HepG2 (cell line): ENCODE measurements around the gene CCN2. TPM values are rescaled to one million over a fixed set of nuclear protein-coding genes. Genes with fewer than 3 reads are reported as not detected.

Experiments used
- ATAC-seq: fragments of 200-7000 bp; cut with Tn5 transposase; 3 replicates; pipeline ENCODE4 v1.9.1; 2020; ENCODE audit warnings: mild to moderate bottlenecking, moderate library complexity
- BruUV-seq: library from RNA; stranded (reverse); fragments of 400-500 nt; replicated peaks from 2 replicates; lab custom pipeline; 2021; lab: Mats Ljungman, UMichigan
- CTCF ChIA-PET: fragments of 300-600 bp; formaldehyde crosslinking; extraction: SDS; loops from one replicate; lab custom pipeline; 2021; ENCODE audit warnings: low total read pairs, inconsistent platforms, low intra/inter-chr PET ratio; lab: Yijun Ruan, JAX
- POLR2A ChIA-PET: fragments of 350-600 bp; sonication (Branson Sonifier 250); formaldehyde crosslinking; loops from one replicate; lab custom pipeline; 2020; ENCODE audit warnings: antibody characterized with exemption, inconsistent platforms; lab: Yijun Ruan, JAX
- DNase-seq: peaks from one replicate; pipeline ENCODE4 v3.0.0-alpha.2; 2015; ENCODE audit warnings: low spot score
- FAIRE-seq: peaks from 3 replicates; lab custom pipeline; 2011; peaks lifted over from hg19 to GRCh38; lab: Jason Lieb, UNC
- H2AFZ ChIP-seq: one replicate; pipeline ENCODE4 v1.6.1; 2011; ENCODE audit warnings: low read length, inconsistent platforms
- H3K27ac ChIP-seq: fragments of 300-600 bp; 3 replicates; pipeline ENCODE4 v1.8.0; 2011; ENCODE audit warnings: mixed run types, mild to moderate bottlenecking, mixed read lengths, low read length, inconsistent platforms; ENCODE audit not compliant: insufficient read depth; ENCODE audit errors: extremely low read length
- H3K27me3 ChIP-seq, 2 experiments: fragments of 200-600 bp in 1 of 2; 2 replicates in 1 of 2; 3 replicates in 1 of 2; pipeline versions ENCODE4 v1.6.0 to v1.8.0; 2011; ENCODE audit warnings: low read length in 2 of 2, mild to moderate bottlenecking in 2 of 2, moderate library complexity in 2 of 2, inconsistent platforms in 1 of 2; ENCODE audit not compliant: insufficient read depth in 2 of 2, control insufficient read depth in 1 of 2
- H3K36me3 ChIP-seq, 2 experiments: fragments of 200-600 bp in 1 of 2; replicated peaks in 1 of 2; 2 replicates in 1 of 2; 3 replicates in 1 of 2; pipeline versions ENCODE4 v1.5.1 to v1.8.0; 2011; ENCODE audit warnings: low read length in 2 of 2, inconsistent platforms in 1 of 2; ENCODE audit not compliant: insufficient read depth in 2 of 2, control insufficient read depth in 1 of 2
- H3K4me1 ChIP-seq: 2 replicates; pipeline ENCODE4 v1.5.1; 2012; ENCODE audit warnings: low read length, inconsistent platforms; ENCODE audit not compliant: insufficient read depth
- H3K4me2 ChIP-seq: 2 replicates; pipeline ENCODE4 v1.6.0; 2011; ENCODE audit warnings: low read depth, low read length, inconsistent platforms
- H3K4me3 ChIP-seq, 3 experiments: fragments of 200-600 bp in 1 of 3; sonication (generic), shearing (Covaris generic) in 1 of 3; replicated peaks in 1 of 3; 2 replicates each; pipeline ENCODE4 v1.5.1; 2011 to 2016; ENCODE audit warnings: low read length in 3 of 3, inconsistent platforms in 2 of 3, low read depth in 2 of 3, mild to moderate bottlenecking in 2 of 3, control low read depth in 1 of 3, mixed read lengths in 1 of 3; ENCODE audit not compliant: insufficient read depth in 1 of 3
- H3K79me2 ChIP-seq: one replicate; pipeline ENCODE4 v1.6.1; 2011; ENCODE audit warnings: low read length, inconsistent platforms; ENCODE audit not compliant: insufficient read depth
- H3K9ac ChIP-seq: 2 replicates; pipeline ENCODE4 v1.6.0; 2011; ENCODE audit warnings: mild to moderate bottlenecking, low read depth, low read length, inconsistent platforms; ENCODE audit not compliant: insufficient read depth
- H3K9me3 ChIP-seq: 2 replicates; pipeline ENCODE4 v1.5.1; 2012; ENCODE audit warnings: mild to moderate bottlenecking, low read length
- H4K20me1 ChIP-seq: 2 replicates; pipeline ENCODE4 v1.6.0; 2011; ENCODE audit warnings: inconsistent platforms, mild to moderate bottlenecking, low read length, moderate library complexity; ENCODE audit not compliant: insufficient read depth
- ATF7 ChIP-seq, 2 experiments: fragments of 450-650 bp in 1 of 2; sonication (generic) in 1 of 2; formaldehyde crosslinking in 1 of 2; IDR thresholded peaks; 2 replicates each; pipeline versions ENCODE4 v1.4.0 to v1.6.1; 2016 to 2020; ENCODE audit warnings: antibody characterized with exemption in 1 of 2, mild to moderate bottlenecking in 1 of 2, missing genetic modification reagents in 1 of 2
- CERS6 ChIP-seq: sonication (generic); formaldehyde crosslinking; IDR thresholded peaks from 2 replicates; pipeline ENCODE4 v1.5.0; 2020; ENCODE audit warnings: missing genetic modification reagents
- CTCF ChIP-seq: sonication (generic); formaldehyde crosslinking; IDR thresholded peaks from 2 replicates; pipeline ENCODE4 v1.5.0; 2020; ENCODE audit warnings: mild to moderate bottlenecking, missing genetic modification reagents, moderate library complexity
- LCORL ChIP-seq, 2 experiments: fragments of 450-650 bp in 1 of 2; sonication (generic) in 1 of 2; formaldehyde crosslinking in 1 of 2; IDR thresholded peaks; 2 replicates each; pipeline versions ENCODE4 v1.5.0 to v1.6.1; 2017 to 2020; ENCODE audit warnings: antibody characterized with exemption in 1 of 2, missing genetic modification reagents in 1 of 2
- MTF1 ChIP-seq: sonication (generic); formaldehyde crosslinking; IDR thresholded peaks from 2 replicates; pipeline ENCODE4 v1.5.0; 2020; ENCODE audit warnings: missing genetic modification reagents
- RAD51 ChIP-seq: fragments of 450-650 bp; IDR thresholded peaks from 2 replicates; pipeline ENCODE4 v1.6.1; 2016; ENCODE audit warnings: borderline replicate concordance
- RFX1 ChIP-seq: fragments of 450-650 bp; IDR thresholded peaks from 2 replicates; pipeline ENCODE4 v1.6.1; 2017
- SAFB2 ChIP-seq: sonication (generic); formaldehyde crosslinking; IDR thresholded peaks from 2 replicates; pipeline ENCODE4 v1.5.1; 2020; ENCODE audit warnings: missing genetic modification reagents, low read depth, mild to moderate bottlenecking, borderline replicate concordance
- SMC3 ChIP-seq: IDR thresholded peaks from 2 replicates; pipeline ENCODE4 v1.6.1; 2011; ENCODE audit warnings: low read length, improper control_type of control experiment
- SNRNP70 ChIP-seq: fragments of 200-400 bp; formaldehyde crosslinking; IDR thresholded peaks from 2 replicates; pipeline ENCODE4 v1.6.1; 2017; ENCODE audit warnings: mild to moderate bottlenecking, low read depth, low read length, moderate library complexity
- STAG1 ChIP-seq: sonication (generic); formaldehyde crosslinking; IDR thresholded peaks from 2 replicates; pipeline ENCODE4 v1.4.0; 2020; ENCODE audit warnings: missing genetic modification reagents
- STAT5B ChIP-seq: sonication (generic); formaldehyde crosslinking; IDR thresholded peaks from 2 replicates; pipeline ENCODE4 v1.4.0; 2020; ENCODE audit warnings: missing genetic modification reagents
- XBP1 ChIP-seq: sonication (generic); formaldehyde crosslinking; IDR thresholded peaks from 2 replicates; pipeline ENCODE4 v1.5.0; 2020; ENCODE audit warnings: missing genetic modification reagents
- ZFP1 ChIP-seq: IDR thresholded peaks from 2 replicates; pipeline ENCODE4 v1.6.1; 2016
- ZMAT5 ChIP-seq: sonication (generic); formaldehyde crosslinking; IDR thresholded peaks from 2 replicates; pipeline ENCODE4 v1.5.0; 2020; ENCODE audit warnings: mild to moderate bottlenecking, low read depth, missing genetic modification reagents, borderline replicate concordance
- ZNF138 ChIP-seq: sonication (generic); formaldehyde crosslinking; IDR thresholded peaks from 2 replicates; pipeline ENCODE4 v1.5.0; 2020; ENCODE audit warnings: mild to moderate bottlenecking, low read depth, missing genetic modification reagents
- ZNF354B ChIP-seq: sonication (generic); formaldehyde crosslinking; IDR thresholded peaks from 2 replicates; pipeline ENCODE4 v1.8.0; 2022; ENCODE audit warnings: mild to moderate bottlenecking, missing genetic modification reagents
- ZNF709 ChIP-seq: sonication (generic); formaldehyde crosslinking; IDR thresholded peaks from 2 replicates; pipeline ENCODE4 v1.5.0; 2020; ENCODE audit warnings: mild to moderate bottlenecking, missing genetic modification reagents
- WGBS: methylation state at CpG from one replicate; pipeline ENCODE4 v1.1.6; 2017; ENCODE audit warnings: low lambda C conversion rate; 5-methylcytosine and 5-hydroxymethylcytosine counted together
- in situ Hi-C: cut with HindIII; loops from 2 replicates; pipeline ENCODE4 v1.10.0; 2017; ENCODE audit warnings: low pct_unique_long_range_greater_than_20kb; ENCODE audit not compliant: extremely low pct_ligation_motif_present
- intact Hi-C: fragments of 100-400 bp; cut with micrococcal nuclease; formaldehyde crosslinking; loops from one replicate; pipeline ENCODE4 v1.10.0; 2022; ENCODE audit not compliant: unreplicated experiment
- polyA plus RNA-seq, 8 experiments: library from polyadenylated mRNA; depleted of rRNA in 3 of 8; stranded (reverse) in 7 of 8; unstranded in 1 of 8; fragments of >200 nt; fragmentation: Illumina TruSeq in 4 of 8; extraction: Trizol in 4 of 8; gene quantifications; 2 replicates each; pipeline versions ENCODE4 v1.2.1 to v1.2.3, GENCODE V29; 2011 to 2016; ENCODE audit warnings: low read depth in 4 of 8, missing spikeins in 1 of 8, mixed read lengths in 1 of 8; ENCODE audit not compliant: insufficient read depth in 1 of 8
- total RNA-seq, 5 experiments: library from RNA; depleted of rRNA; stranded (reverse); fragments of >200 nt; fragmentation: Illumina TruSeq; extraction: Trizol; gene quantifications; 2 replicates each; pipeline ENCODE4 v1.2.3, GENCODE V29; 2016; ENCODE audit warnings: low read depth in 1 of 5

Gene CCN2
- total and polyA plus RNA-seq, 2 of the 13 experiments (the other 11 are each of a cell fraction or from before 2014, with no cell fraction given) = 34.7 to 316 TPM

- TF ChIP-seq CTCF (CRISPR knock-in tag) (peak; percentile 40), ATF7 (IDR thresholded peaks at IDR 0.05) (peak; percentile 72), ATF7 (CRISPR knock-in tag; IDR thresholded peaks at IDR 0.05) (no peak), LCORL (IDR thresholded peaks at IDR 0.05) (no peak), LCORL (CRISPR knock-in tag; IDR thresholded peaks at IDR 0.05) (peak; percentile 19; the same call in 1 of the 2 replicates), STAG1 (CRISPR knock-in tag) (peak; percentile 65), SMC3 (peak; percentile 41; the same call in 1 of the 2 replicates), ZNF709 (CRISPR knock-in tag) (no peak)
- TF ChIP-seq, all 625 proteins: peak for 17
These were observed 9.4 kb upstream of the CCN2 start (continued) for GRCh38 chr6:131960371-131961133.

GRCh38 chr6:131958542-131959470 is 7.6 kb upstream of the CCN2 start:
- peak overlapping the region; percentile 33 for H3K9ac ChIP-seq
- POLR2A ChIA-PET = interaction anchor here (0.8 to 3.9 kb wide), 15 partner anchors 10 to 126 kb away, joined by 3 to 103 read pairs (median 7); partner anchors contain the start of gene CCN2
- in situ Hi-C loops (loop anchor here (10.0 kb wide), 1 partner anchor 206 kb away; no protein-coding TSS in a partner anchor), intact Hi-C loops (loop anchor here (1.0 to 10.0 kb wide), 5 partner anchors 8 to 856 kb away; partner anchors contain the start of genes CCN2 and RPS12)
- H4K20me1 ChIP-seq = no peaks in the 10 kb centered on the region
- H3K4me1 ChIP-seq = peaks cover 84% of the 10 kb centered on the region
- peak overlapping the region; percentile 83 for H3K27ac ChIP-seq
- DNase-seq = peak; percentile 99
- 26% methylated on average over 11 of the region's 11 CpGs for WGBS
- no peaks in the 10 kb centered on the region for H3K27me3 ChIP-seq
- CTCF ChIA-PET = interaction anchor here (1.1 kb wide), 1 partner anchor 22 kb away, joined by 4 read pairs; no protein-coding TSS in a partner anchor
- ATAC-seq = peak; percentile 99
- H3K9me3 ChIP-seq = no peaks in the 10 kb centered on the region
- H3K36me3 ChIP-seq = no peaks in the 10 kb centered on the region
- no TSS peak for BruUV-seq
- FAIRE-seq = peak; percentile 97
- H2AFZ ChIP-seq = no peak overlapping the region
- peak overlapping the region in 1 of 3 experiments; percentile 13; a peak in 1 of 6 replicates for H3K4me3 ChIP-seq
- H3K4me2 ChIP-seq = peak overlapping the region; percentile 57
- no peaks in the 10 kb centered on the region for H3K79me2 ChIP-seq
- no peak for TF ChIP-seq ZNF138 (CRISPR knock-in tag)
- TF ChIP-seq SNRNP70 = no peak
- TF ChIP-seq ZNF354B = no peak; the same call in 1 of the 2 replicates
- TF ChIP-seq ZFP1 (CRISPR knock-in tag) = peak; percentile 78; the same call in 1 of the 2 replicates
- no peak for TF ChIP-seq CERS6 (CRISPR knock-in tag)
- peak; percentile 69; the same call in 1 of the 2 replicates for TF ChIP-seq SAFB2
- no peak for TF ChIP-seq ZMAT5 (CRISPR knock-in tag)
- 0 out of 2 replicates have a peak, but pooled peaks have one; percentile 16 for TF ChIP-seq XBP1 (CRISPR knock-in tag)
- no peak for TF ChIP-seq RAD51
- TF ChIP-seq RFX1 = no peak
- TF ChIP-seq STAT5B = 0 out of 2 replicates have a peak, but pooled peaks have one; percentile 36
- no peak for TF ChIP-seq MTF1
